Measurements from ENCODE around the gene AGR2. TPM values are rescaled to one million over a fixed set of nuclear protein-coding genes. Genes with fewer than 3 reads are reported as not detected.

AGR2 gene
- polyA plus RNA-seq, 3 donors: not detected

DNA sequence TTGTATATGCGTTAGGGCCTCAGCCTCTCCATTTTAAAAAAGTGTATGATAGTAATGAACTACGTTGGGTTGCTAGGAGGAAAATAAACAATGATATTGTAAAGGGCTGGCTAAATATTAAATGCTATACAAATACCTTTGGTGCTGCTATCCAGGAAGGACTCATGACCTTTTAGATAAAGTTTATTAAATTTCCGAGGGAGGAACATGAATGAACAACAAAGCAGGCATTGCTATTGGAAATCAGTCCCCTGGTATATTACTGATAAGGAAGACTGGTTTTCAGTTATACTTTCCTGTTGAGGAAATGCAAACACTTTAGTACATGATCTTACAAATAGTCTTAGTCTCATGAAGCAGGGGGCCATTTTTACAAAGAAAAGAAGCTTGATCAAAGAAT, 17.2 kb upstream of the AGR2 start:
- intact Hi-C loops (cut with micrococcal nuclease): no loop called here
- DNase-seq: no peak
- Histone ChIP-seq H2AFZ (ENCODE audit: insufficient read depth, low read depth, low read length, poor library complexity, severe bottlenecking) (no peak overlapping the region), H3K4me2 (replicated peaks; ENCODE audit: extremely low read depth, low read length, poor library complexity, severe bottlenecking) (no peak overlapping the region), H3K9ac (ENCODE audit: insufficient read depth, low read length, poor library complexity, severe bottlenecking) (no peak overlapping the region), H3K36me3 (replicated peaks in 1 of 2; ENCODE audit: control insufficient read depth in 1 of 2, insufficient read depth in 2 of 2, low read length in 2 of 2) (no peaks in the 10 kb centered on the region), H3K4me3 (replicated peaks in 1 of 3; ENCODE audit: low read depth in 2 of 3, low read length in 3 of 3) (no peak overlapping the region), H3K4me1 (ENCODE audit: control insufficient read depth in 1 of 2, insufficient read depth in 2 of 2, low read length in 2 of 2) (peaks cover 0 to 7% of the 10 kb centered on the region in 2 donors), H3K27ac (ENCODE audit: low read depth in 1 of 2, low read length in 2 of 2) (no peak overlapping the region), H3K79me2 (ENCODE audit: insufficient read depth, low read length) (no peaks in the 10 kb centered on the region), H3K9me3 (replicated peaks in 1 of 2; ENCODE audit: control insufficient read depth in 1 of 2, insufficient read depth in 1 of 2, low read length in 2 of 2) (no peaks in the 10 kb centered on the region), H4K20me1 (ENCODE audit: insufficient read depth, low read length) (no peaks in the 10 kb centered on the region), H3K27me3 (ENCODE audit: control insufficient read depth in 2 of 2, insufficient read depth in 2 of 2, low read length in 2 of 2) (no peaks in the 10 kb centered on the region)
- peaks cover 9% of the 10 kb centered on the region for H3K4me1 Mint-ChIP-seq
- no peaks in the 10 kb centered on the region for H3K27me3 Mint-ChIP-seq (ENCODE audit: low read depth in 3 of 3)
- no peak for TF ChIP-seq CTCF (IDR thresholded peaks at IDR 0.05)
- H3K27ac Mint-ChIP-seq: no peak overlapping the region
- H3K9me3 Mint-ChIP-seq: peaks cover 0 to 2% (median 0%) of the 10 kb centered on the region in 7 donors
- WGBS (ENCODE audit: insufficient coverage): 83% methylated on average over 2 of the region's 3 CpGs
- no peaks in the 10 kb centered on the region for H3K36me3 Mint-ChIP-seq
- H3K4me3 Mint-ChIP-seq: no peak overlapping the region

- H3K4me1 Mint-ChIP-seq: peaks cover 26% of the 10 kb centered on the region
- no peak overlapping the region for H3K4me3 ChIP-seq (replicated peaks in 1 of 3; ENCODE audit: low read depth in 2 of 3, low read length in 3 of 3)
- no peaks in the 10 kb centered on the region for H3K36me3 ChIP-seq (replicated peaks in 1 of 2; ENCODE audit: control insufficient read depth in 1 of 2, insufficient read depth in 2 of 2, low read length in 2 of 2)
- no peaks in the 10 kb centered on the region for H4K20me1 ChIP-seq (ENCODE audit: insufficient read depth, low read length)
- H3K9ac ChIP-seq (ENCODE audit: insufficient read depth, low read length, poor library complexity, severe bottlenecking): no peak overlapping the region
- H3K27ac Mint-ChIP-seq: no peak overlapping the region
- H3K4me1 ChIP-seq (ENCODE audit: control insufficient read depth in 1 of 2, insufficient read depth in 2 of 2, low read length in 2 of 2): peaks cover 14 to 22% of the 10 kb centered on the region in 2 donors
- DNase-seq: no peak
- no peak overlapping the region for H2AFZ ChIP-seq (ENCODE audit: insufficient read depth, low read depth, low read length, poor library complexity, severe bottlenecking)
- no peaks in the 10 kb centered on the region for H3K9me3 Mint-ChIP-seq
- H3K27ac ChIP-seq (ENCODE audit: low read depth in 1 of 2, low read length in 2 of 2): no peak overlapping the region
- H3K4me2 ChIP-seq (replicated peaks; ENCODE audit: extremely low read depth, low read length, poor library complexity, severe bottlenecking): no peak overlapping the region
- no CpG with 5 or more reads among the region's 3 CpGs for WGBS (ENCODE audit: insufficient coverage)
- H3K27me3 ChIP-seq (ENCODE audit: control insufficient read depth in 2 of 2, insufficient read depth in 2 of 2, low read length in 2 of 2): no peaks in the 10 kb centered on the region
- no peak for TF ChIP-seq CTCF (IDR thresholded peaks at IDR 0.05)
- no peaks in the 10 kb centered on the region for H3K79me2 ChIP-seq (ENCODE audit: insufficient read depth, low read length)
- H3K27me3 Mint-ChIP-seq (ENCODE audit: low read depth in 3 of 3): no peaks in the 10 kb centered on the region
- H3K9me3 ChIP-seq (replicated peaks in 1 of 2; ENCODE audit: control insufficient read depth in 1 of 2, insufficient read depth in 1 of 2, low read length in 2 of 2): no peaks in the 10 kb centered on the region
- intact Hi-C loops (cut with micrococcal nuclease): no loop called here
- H3K4me3 Mint-ChIP-seq: no peak overlapping the region
- H3K36me3 Mint-ChIP-seq: no peaks in the 10 kb centered on the region
Measured at GRCh38 chr7:16818732-16819131, 13.9 kb upstream of the AGR2 start.
